Measurements from ENCODE around the gene KIAA1614.

The KIAA1614 gene

GRCh38 chr1:180928331-180929230 is 15.9 kb downstream of the KIAA1614 start:
- no peak for DNase-seq (ENCODE audit: low read depth)
- no peak for TF ChIP-seq CTCF (IDR thresholded peaks at IDR 0.05; ENCODE audit: insufficient read depth, low read depth, low read length, missing control alignments)
- H3K4me3 ChIP-seq (ENCODE audit: low read depth, low read length): no peak overlapping the region

GRCh38 chr1:180929389-180929788 is 16.7 kb downstream of the KIAA1614 start:
- DNase-seq (ENCODE audit: low read depth): no peak
- no peak overlapping the region for H3K4me3 ChIP-seq (ENCODE audit: low read depth, low read length)
- TF ChIP-seq CTCF (IDR thresholded peaks at IDR 0.05; ENCODE audit: insufficient read depth, low read depth, low read length, missing control alignments): no peak

- no peak overlapping the region for H3K4me3 ChIP-seq (ENCODE audit: low read depth, low read length)
- TF ChIP-seq CTCF (IDR thresholded peaks at IDR 0.05; ENCODE audit: insufficient read depth, low read depth, low read length, missing control alignments): no peak
- no peak for DNase-seq (ENCODE audit: low read depth)
Observed at GRCh38 chr1:180930687-180931086, 18.0 kb downstream of the KIAA1614 start.

GRCh38 chr1:180931529-180931928 is 18.8 kb downstream of the KIAA1614 start:
- TF ChIP-seq CTCF (IDR thresholded peaks at IDR 0.05; ENCODE audit: insufficient read depth, low read depth, low read length, missing control alignments): no peak
- no peak overlapping the region for H3K4me3 ChIP-seq (ENCODE audit: low read depth, low read length)
- DNase-seq (ENCODE audit: low read depth): no peak

GRCh38 chr1:180932378-180932777 is 19.7 kb downstream of the KIAA1614 start:
- no peak for TF ChIP-seq CTCF (IDR thresholded peaks at IDR 0.05; ENCODE audit: insufficient read depth, low read depth, low read length, missing control alignments)
- H3K4me3 ChIP-seq (ENCODE audit: low read depth, low read length): no peak overlapping the region
- DNase-seq (ENCODE audit: low read depth): no peak

GRCh38 chr1:180933141-180933540 is 20.4 kb downstream of the KIAA1614 start:
- H3K4me3 ChIP-seq (ENCODE audit: low read depth, low read length): no peak overlapping the region
- no peak for TF ChIP-seq CTCF (IDR thresholded peaks at IDR 0.05; ENCODE audit: insufficient read depth, low read depth, low read length, missing control alignments)
- no peak for DNase-seq (ENCODE audit: low read depth)

- DNase-seq (ENCODE audit: low read depth): peak; percentile 27
- no peak overlapping the region for H3K4me3 ChIP-seq (ENCODE audit: low read depth, low read length)
- no peak for TF ChIP-seq CTCF (IDR thresholded peaks at IDR 0.05; ENCODE audit: insufficient read depth, low read depth, low read length, missing control alignments)
Observed at GRCh38 chr1:180934563-180934962, 21.9 kb downstream of the KIAA1614 start.

All from GM12865 (cell line).